ENCODE measurements around the gene CD79A. TPM values are rescaled to one million over a fixed set of nuclear protein-coding genes. Genes with fewer than 3 reads are reported as not detected.

CD79A gene
- total RNA-seq, 2 experiments from 2014 or later, result 28.0 to 29.8 TPM

- no peak for ATAC-seq (ENCODE audit: low read depth)
- Mint-ChIP-seq H3K9me3 (no peaks in the 10 kb centered on the region), H3K36me3 (peaks cover 6% of the 10 kb centered on the region), H3K4me3 (no peak overlapping the region), H3K27me3 (peaks cover 24% of the 10 kb centered on the region), H3K4me1 (peaks cover 9% of the 10 kb centered on the region), H3K27ac (no peak overlapping the region)
- POLR2A ChIA-PET, result interaction anchor here (0.6 kb wide), 1 partner anchor 42 kb away, joined by 3 read pairs; no protein-coding TSS in a partner anchor
- no peak for DNase-seq
Measured at GRCh38 chr19:41915021-41915775, 38.1 kb downstream of the CD79A start.

- peaks cover 24% of the 10 kb centered on the region for H3K27me3 Mint-ChIP-seq
- no peak for ATAC-seq (ENCODE audit: low read depth)
Measured at GRCh38 chr19:41915776-41916414, 38.8 kb downstream of the CD79A start.

GRCh38 chr19:41917676-41918075, 40.6 kb downstream of the CD79A start:
- no peak for DNase-seq
- no peak for ATAC-seq (ENCODE audit: low read depth)
- H3K4me3 Mint-ChIP-seq, result no peak overlapping the region
- no peaks in the 10 kb centered on the region for H3K9me3 Mint-ChIP-seq
- H3K27ac Mint-ChIP-seq, result no peak overlapping the region
- H3K4me1 Mint-ChIP-seq, result peaks cover 12% of the 10 kb centered on the region
- no peaks in the 10 kb centered on the region for H3K36me3 Mint-ChIP-seq
- H3K27me3 Mint-ChIP-seq, result peaks cover 25% of the 10 kb centered on the region
- POLR2A ChIA-PET, result interaction anchor here (1.0 kb wide), 1 partner anchor 28 kb away, joined by 3 read pairs; no protein-coding TSS in a partner anchor

More at GRCh38 chr19:41915776-41916414, 38.8 kb downstream of the CD79A start:
- no peaks in the 10 kb centered on the region for H3K36me3 Mint-ChIP-seq
- POLR2A ChIA-PET, result interaction anchor here (0.6 kb wide), 1 partner anchor 43 kb away, joined by 3 read pairs; no protein-coding TSS in a partner anchor
- DNase-seq, result no peak
- no peaks in the 10 kb centered on the region for H3K9me3 Mint-ChIP-seq
- no peak overlapping the region for H3K4me3 Mint-ChIP-seq
- peaks cover 4% of the 10 kb centered on the region for H3K4me1 Mint-ChIP-seq
- H3K27ac Mint-ChIP-seq, result no peak overlapping the region

GRCh38 chr19:41918095-41918494, 41.0 kb downstream of the CD79A start:
- Mint-ChIP-seq H3K27ac (no peak overlapping the region), H3K27me3 (peaks cover 24% of the 10 kb centered on the region), H3K36me3 (no peaks in the 10 kb centered on the region), H3K9me3 (no peaks in the 10 kb centered on the region), H3K4me3 (no peak overlapping the region), H3K4me1 (peaks cover 13% of the 10 kb centered on the region)
- ATAC-seq (ENCODE audit: low read depth) (no peak), DNase-seq (no peak)
- POLR2A ChIA-PET, result no interaction called here

GRCh38 chr19:41918653-41919244, 41.7 kb downstream of the CD79A start:
- no peak overlapping the region for H3K27ac Mint-ChIP-seq
- peaks cover 15% of the 10 kb centered on the region for H3K4me1 Mint-ChIP-seq
- ATAC-seq (ENCODE audit: low read depth) (no peak), DNase-seq (no peak)
- H3K9me3 Mint-ChIP-seq, result no peaks in the 10 kb centered on the region
- H3K27me3 Mint-ChIP-seq, result peaks cover 23% of the 10 kb centered on the region
- no peaks in the 10 kb centered on the region for H3K36me3 Mint-ChIP-seq
- H3K4me3 Mint-ChIP-seq, result no peak overlapping the region
- POLR2A ChIA-PET, result interaction anchor here (0.7 kb wide), 1 partner anchor 10 kb away, joined by 3 read pairs; no protein-coding TSS in a partner anchor

- H3K27ac Mint-ChIP-seq, result no peak overlapping the region
- ATAC-seq (ENCODE audit: low read depth) (no peak), DNase-seq (no peak)
- POLR2A ChIA-PET, result interaction anchor here (1.0 kb wide), 2 partner anchors 9 to 12 kb away, joined by 3 read pairs; no protein-coding TSS in a partner anchor
- H3K36me3 Mint-ChIP-seq, result no peaks in the 10 kb centered on the region
- no peak overlapping the region for H3K4me3 Mint-ChIP-seq
- no peaks in the 10 kb centered on the region for H3K9me3 Mint-ChIP-seq
- peaks cover 16% of the 10 kb centered on the region for H3K27me3 Mint-ChIP-seq
- peaks cover 13% of the 10 kb centered on the region for H3K4me1 Mint-ChIP-seq
Measured at GRCh38 chr19:41919948-41920712, 43.1 kb downstream of the CD79A start.

- H3K4me1 Mint-ChIP-seq, result peaks cover 13% of the 10 kb centered on the region
- H3K36me3 Mint-ChIP-seq, result no peaks in the 10 kb centered on the region
- no peak overlapping the region for H3K4me3 Mint-ChIP-seq
- POLR2A ChIA-PET, result interaction anchor here (1.0 to 1.1 kb wide), 4 partner anchors 9 to 52 kb away, joined by 3 read pairs; no protein-coding TSS in a partner anchor
- H3K27me3 Mint-ChIP-seq, result peaks cover 16% of the 10 kb centered on the region
- DNase-seq (no peak), ATAC-seq (ENCODE audit: low read depth) (no peak)
- no peaks in the 10 kb centered on the region for H3K9me3 Mint-ChIP-seq
- H3K27ac Mint-ChIP-seq, result no peak overlapping the region
Measured at GRCh38 chr19:41920882-41921576, 44.0 kb downstream of the CD79A start.

GRCh38 chr19:41921577-41922576, 44.8 kb downstream of the CD79A start:
- Mint-ChIP-seq H3K27ac (no peak overlapping the region), H3K27me3 (peaks cover 16% of the 10 kb centered on the region), H3K4me1 (peaks cover 13% of the 10 kb centered on the region), H3K4me3 (no peak overlapping the region), H3K36me3 (no peaks in the 10 kb centered on the region), H3K9me3 (no peaks in the 10 kb centered on the region)
- POLR2A ChIA-PET, result interaction anchor here (0.7 to 1.1 kb wide), 5 partner anchors 10 to 53 kb away, joined by 3 to 4 read pairs (median 3); no protein-coding TSS in a partner anchor
- DNase-seq, result no peak
- ATAC-seq (ENCODE audit: low read depth), result no peak

GRCh38 chr19:41922585-41922984, 45.5 kb downstream of the CD79A start:
- Mint-ChIP-seq H3K9me3 (no peaks in the 10 kb centered on the region), H3K27me3 (peaks cover 16% of the 10 kb centered on the region), H3K36me3 (no peaks in the 10 kb centered on the region), H3K27ac (no peak overlapping the region), H3K4me1 (peaks cover 13% of the 10 kb centered on the region), H3K4me3 (no peak overlapping the region)
- DNase-seq, result no peak
- POLR2A ChIA-PET, result interaction anchor here (0.7 kb wide), 1 partner anchor 13 kb away, joined by 4 read pairs; no protein-coding TSS in a partner anchor
- ATAC-seq (ENCODE audit: low read depth), result no peak

- DNase-seq (no peak), ATAC-seq (ENCODE audit: low read depth) (no peak)
- POLR2A ChIA-PET, result interaction anchor here (1.1 kb wide), 1 partner anchor 35 kb away, joined by 3 read pairs; no protein-coding TSS in a partner anchor
- no peak overlapping the region for H3K4me3 Mint-ChIP-seq
- H3K27me3 Mint-ChIP-seq, result peaks cover 16% of the 10 kb centered on the region
- H3K27ac Mint-ChIP-seq, result no peak overlapping the region
- peaks cover 13% of the 10 kb centered on the region for H3K4me1 Mint-ChIP-seq
- no peaks in the 10 kb centered on the region for H3K36me3 Mint-ChIP-seq
- no peaks in the 10 kb centered on the region for H3K9me3 Mint-ChIP-seq
Measured at GRCh38 chr19:41923045-41923788, 46.1 kb downstream of the CD79A start.
